Activated CD8-positive, alpha-beta memory T cell treated with anti-CD3 and anti-CD28 coated beads, Interleukin-2, amount 50 U/mL, for 48 hours (primary cell): ENCODE data around the gene DPP6.

Experiments used
- DNase-seq: peaks from one replicate; pipeline ENCODE4 v3.0.0-alpha.2; 2020

DPP6 gene

DNA sequence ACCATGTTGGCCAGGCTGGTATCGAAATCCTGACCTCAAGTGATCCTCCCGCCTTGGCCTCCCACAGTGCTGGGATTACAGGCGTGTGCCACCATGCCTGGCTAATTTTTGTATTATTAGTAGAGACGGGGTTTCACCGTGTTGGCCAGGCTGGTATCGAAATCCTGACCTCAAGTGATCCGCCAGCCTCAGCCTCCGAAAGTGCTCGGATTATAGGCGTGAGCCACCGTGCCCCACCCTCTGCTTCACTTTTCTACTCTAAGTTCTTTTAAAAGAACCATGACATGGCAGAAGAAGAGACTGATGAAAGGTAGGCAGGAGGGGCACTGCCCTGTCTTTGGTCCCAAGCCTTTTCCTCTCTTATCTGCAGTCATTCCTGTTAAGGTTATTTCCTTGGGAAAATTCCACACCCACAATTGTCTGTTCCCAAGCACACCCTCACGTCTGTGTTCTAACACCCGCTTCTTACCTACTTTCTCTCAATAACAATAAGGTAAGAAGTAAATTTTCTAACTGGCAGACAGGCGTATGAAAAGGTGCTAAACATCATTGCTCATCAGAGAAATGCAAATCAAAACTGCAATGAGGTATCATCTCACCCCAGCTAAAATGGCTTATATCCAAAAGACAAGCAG, 291.7 kb downstream of the DPP6 start:
- no peak for DNase-seq

DNA sequence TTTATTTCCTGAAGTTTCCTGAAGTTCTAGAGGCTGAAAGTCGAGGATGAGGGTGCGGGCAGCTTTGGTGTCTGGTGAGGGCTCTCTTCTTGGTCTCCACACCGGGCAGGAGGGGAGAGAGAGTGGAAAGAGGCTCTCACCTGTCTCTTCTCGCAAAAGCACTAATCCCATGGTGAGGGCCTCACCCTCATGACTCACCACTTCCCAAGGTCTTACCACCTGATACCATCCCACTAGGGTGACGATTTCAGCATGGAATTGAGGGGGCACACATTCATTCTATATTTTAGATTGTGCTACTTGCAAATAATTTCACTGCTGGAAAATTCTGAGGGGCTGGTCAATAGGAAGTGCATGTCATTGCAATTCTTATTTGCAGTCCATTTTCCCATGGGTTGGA, 292.9 kb downstream of the DPP6 start:
- DNase-seq, result no peak

DNA sequence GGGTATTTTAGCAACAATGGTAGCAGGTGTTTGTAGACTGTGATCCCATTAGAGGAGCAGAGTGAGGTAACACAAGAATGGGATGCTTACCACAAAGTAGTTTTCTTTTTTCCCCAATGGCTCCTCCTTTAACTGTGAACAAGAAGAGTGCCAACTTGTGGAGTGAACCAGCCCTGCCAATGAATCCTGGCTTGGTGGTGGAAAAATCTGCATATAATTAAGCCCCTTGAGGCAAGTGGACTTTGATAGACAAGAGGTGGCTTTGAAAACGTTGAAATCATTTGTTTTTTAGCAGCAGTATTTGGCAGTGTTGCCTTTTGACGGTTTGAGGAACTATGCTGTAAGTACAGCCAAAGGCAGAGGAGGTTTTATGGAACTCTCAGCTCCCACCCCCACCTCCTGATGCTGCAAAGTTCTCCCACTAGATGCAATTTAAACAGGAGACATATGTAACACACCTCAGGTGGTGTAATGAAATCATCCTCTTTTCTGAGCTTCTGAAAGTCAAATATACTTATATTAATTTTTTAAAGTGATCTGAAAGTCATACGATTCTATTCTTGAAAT, 295.6 kb downstream of the DPP6 start:
- DNase-seq, result no peak

DNA sequence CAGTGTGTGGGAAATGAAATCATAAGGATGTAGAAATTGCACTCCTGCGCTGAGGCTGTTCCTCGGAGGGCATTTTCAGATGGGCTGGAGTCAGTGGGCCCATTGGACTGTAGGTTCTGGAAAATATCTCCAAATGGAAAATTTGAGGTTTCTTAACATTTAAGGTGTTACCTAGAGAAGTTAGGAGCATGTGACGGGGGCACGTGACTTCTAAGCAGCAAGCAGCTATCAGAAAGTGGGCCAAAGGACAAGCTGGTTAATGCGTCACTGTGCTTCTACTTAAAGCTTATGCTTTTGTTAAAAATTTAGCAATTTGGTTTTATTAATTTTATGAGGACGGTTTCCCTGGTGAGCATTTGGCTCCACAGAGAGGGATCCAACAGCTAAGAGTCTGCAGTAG, 298.7 kb downstream of the DPP6 start:
- no peak for DNase-seq

DNA sequence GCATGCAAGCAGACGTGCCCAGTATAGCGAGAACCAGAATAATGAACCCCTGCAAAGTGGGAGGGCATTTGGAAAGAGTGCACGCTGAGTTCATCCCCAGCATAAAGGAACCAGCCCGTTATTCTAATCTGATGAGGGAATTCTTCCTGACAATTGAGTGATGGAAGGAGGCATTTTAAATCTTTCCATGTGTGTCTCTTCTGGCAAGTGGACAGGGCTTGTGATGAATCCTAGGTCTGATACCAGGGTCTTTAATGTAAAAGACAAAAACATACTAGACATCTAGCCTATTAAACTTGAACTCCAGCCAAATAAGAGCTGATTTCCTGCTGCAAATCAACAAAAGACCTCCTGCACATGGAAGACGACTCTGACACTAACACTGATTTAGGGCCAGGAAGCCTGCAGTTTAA, 301.2 kb downstream of the DPP6 start:
- no peak for DNase-seq

DNA sequence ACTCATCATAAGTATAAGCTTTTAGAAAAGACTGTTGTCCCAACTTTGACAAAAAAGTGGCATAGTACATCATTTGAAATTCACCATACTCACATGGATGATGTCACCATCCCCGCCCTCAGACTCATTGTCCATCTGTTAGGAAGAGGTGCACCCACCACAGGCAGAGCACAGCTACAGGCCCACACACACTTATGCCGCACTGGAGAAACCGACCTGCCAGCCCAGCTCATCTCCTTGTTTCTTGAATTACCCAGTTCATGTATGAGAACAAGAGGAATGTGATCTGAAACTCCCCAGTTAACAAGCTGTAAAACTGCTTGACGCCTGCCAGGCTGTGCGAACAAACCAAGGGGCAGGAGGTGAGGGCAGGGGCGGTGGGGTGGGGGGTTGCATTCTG, 312.0 kb downstream of the DPP6 start:
- DNase-seq, result no peak

DNA sequence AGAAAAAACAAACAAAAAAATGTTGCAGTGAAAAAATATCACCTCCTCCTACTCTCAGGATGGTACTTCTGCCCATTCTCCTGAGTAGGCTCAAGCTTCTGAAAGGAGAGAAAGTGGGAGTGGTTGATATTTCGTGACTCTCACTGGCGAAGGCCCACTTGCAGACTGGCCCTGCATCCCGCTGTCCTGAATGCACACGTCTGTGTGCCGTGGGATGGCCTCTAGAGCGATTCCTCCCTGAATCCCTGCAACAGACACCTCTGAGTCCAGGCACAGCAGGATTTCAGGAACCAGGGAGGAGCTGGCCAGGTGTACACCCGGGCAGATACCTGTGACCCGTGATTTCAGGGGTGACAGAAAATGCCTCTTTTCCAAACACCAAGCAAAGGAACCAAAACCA, 319.2 kb downstream of the DPP6 start:
- no peak for DNase-seq

DNA sequence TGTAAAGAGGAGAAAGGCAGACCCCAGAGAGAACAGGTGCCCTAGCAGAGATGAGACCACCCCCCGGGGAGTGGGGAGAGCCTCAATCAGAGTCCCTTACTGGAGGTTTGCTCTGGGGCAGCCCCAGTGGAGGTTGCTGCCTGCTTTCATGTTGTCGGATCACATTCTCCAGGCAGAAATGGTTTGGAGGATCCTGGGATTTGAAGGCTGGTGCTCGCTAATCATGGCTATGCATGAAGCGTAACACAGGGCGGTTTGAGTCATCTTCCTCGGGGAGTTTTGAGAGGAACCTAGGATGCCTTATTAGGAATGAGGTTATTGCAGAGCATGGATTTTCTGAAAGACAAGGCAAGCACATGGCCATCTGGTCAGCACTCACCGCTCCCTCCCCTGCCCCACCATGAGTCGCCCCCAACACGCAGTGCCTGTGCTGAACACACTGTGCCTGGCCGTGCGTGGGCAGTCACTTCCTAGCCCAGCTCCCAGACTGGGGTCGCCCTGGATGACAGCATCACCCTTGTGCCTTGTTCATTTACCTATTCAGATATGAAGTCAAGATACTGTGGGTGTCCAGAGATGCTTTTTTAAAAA, 319.9 kb downstream of the DPP6 start:
- no peak for DNase-seq

DNA sequence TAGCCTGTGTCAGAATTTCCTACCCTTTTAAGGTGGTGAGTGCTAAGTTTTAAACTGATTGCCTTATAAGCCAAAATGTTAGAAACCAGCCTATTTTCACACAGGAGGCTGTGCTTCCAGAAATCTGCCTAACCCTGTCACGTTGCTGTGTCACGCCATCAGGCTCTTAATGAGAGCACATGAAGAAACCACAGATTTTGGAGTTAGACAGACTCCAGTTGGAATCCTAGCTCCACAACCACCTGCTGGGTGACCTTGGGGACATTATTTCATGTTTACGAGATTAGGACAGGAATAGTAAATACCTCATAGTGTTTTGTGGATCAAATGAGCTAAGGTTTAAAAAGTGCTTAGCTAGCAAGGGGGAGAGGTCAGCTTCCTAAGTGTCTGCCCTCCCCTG, 321.8 kb downstream of the DPP6 start:
- no peak for DNase-seq

DNA sequence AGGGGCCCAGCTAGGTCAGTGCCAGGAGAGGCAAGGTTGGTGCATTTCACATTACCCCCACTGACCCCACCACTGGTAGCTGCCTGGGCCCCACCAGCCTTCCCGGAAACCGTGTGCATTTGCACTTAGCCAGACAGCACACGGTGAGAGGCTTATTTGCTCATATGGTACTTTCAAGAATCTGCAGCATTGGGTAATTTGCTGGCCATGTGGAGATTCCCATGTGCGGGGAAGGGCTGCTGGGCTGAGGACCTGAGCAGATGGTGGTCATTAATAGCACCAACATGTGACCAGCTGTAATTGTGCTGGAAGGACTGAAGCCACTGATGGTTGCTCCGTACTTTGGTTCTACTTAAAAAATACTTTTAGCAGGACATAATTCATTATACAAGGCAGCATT, 323.8 kb downstream of the DPP6 start:
- DNase-seq, result no peak

DNA sequence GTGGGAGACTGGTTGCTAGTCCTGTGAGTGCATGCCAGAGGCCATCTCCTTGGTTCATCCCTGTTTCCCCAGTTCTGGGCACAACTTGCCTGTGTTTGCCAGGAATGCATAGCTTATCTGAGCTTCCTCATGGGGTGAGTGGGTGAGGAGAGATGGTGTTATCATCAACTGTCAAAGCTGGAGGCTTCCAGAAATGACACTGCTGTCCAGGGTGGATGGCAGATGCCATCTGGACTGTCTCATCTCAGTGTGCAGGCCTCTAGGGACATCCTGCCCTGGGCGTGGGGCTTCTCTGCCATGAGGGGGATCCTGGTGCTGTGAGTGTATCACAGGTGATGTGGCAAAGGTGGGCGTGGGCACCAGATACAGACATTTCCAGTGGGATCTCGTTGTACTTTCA, 328.6 kb downstream of the DPP6 start:
- DNase-seq, result no peak

DNA sequence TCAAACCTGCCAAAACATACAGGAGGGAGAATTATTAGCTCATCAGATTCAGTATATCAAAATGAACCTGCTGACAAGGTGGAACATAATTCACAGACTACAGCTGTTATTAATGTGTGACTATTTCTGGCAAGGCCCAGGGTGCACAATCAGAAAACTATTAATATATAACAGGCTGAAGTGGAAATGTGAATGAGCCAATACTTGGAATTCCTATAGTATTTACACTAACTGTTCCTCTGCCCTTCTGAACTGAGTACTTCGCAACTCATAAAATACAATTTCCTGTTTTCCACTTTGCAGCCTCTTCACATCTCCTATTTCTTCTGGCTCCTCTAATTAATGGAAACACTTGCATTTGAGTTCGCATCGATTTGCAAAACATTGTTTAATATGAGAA, 330.8 kb downstream of the DPP6 start:
- DNase-seq, result no peak

DNA sequence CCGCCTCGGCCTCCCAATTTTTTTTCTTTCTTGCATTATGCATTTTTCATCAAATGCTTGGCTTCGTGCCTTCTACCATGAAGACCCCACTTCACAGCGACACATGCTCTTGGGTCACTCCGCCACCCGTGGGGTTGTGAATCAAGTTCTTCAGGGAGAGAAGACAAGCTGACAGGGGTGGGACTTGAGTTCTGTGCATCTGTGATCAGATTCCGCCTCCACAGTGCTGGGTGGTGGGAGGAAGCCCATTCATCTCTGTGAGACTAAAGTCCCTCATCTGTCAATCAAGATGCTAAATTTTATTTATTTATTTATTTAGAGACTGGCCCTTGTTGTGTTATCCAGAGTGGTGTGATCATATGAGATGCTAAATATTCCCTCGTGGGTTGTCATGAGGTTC, 333.0 kb downstream of the DPP6 start:
- no peak for DNase-seq

DNA sequence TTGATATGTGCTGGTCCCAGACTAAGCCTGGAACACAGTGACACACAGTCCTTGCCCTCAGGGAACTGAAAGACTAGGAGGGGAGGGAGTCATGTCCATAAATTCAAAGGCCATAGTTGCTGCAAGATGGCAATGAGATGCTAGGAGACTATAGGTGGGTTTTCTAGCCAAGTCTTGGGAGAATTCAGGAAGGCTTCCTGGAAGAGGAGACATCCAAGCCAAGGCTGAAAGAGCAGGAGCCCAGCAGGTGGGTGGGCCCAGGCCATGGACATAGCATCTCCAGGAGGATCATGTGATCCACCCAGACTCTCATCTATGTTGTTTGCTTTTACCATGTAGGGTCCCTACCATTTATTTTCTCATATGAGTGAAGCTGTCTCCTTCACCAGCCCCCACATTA, 335.1 kb downstream of the DPP6 start:
- no peak for DNase-seq

DNA sequence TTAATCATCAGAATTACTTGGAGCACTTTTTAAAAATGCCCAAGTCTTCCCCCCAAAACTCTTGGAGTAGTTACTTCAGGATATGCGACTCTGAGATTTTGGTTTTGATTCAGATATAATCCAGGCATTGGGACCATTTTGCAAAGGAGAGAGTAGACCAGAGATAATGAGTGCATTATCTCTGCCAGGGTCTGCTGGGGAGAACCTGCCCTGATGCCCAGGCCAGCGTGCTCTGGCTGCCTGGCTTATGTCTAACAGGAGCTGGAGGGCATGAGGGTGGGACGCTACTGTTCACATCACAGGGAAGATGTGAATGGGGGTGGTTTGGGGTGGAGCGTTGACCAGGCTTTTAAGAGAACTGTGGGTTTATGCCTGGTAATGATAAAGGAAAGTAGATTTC, 336.2 kb downstream of the DPP6 start:
- DNase-seq, result no peak

DNA sequence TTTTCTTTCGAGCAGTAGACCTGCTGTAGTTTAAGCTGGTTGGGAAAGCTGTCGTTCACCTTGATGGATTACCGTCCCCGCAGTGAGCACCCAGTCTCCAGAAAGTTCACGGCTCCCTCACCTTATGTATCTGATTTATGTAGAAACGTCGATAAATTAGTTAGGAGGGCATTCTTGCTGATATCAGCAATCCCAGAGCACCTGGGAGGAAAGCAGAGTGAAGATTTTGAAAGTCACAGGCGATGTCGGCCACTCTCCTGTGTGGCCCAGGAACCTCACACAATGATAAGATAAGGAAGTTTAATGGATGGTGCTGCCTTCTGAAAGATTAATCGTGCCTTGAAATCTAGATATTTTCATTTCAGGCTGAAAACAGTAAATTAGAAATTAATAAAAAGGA, 336.8 kb downstream of the DPP6 start:
- no peak for DNase-seq

DNA sequence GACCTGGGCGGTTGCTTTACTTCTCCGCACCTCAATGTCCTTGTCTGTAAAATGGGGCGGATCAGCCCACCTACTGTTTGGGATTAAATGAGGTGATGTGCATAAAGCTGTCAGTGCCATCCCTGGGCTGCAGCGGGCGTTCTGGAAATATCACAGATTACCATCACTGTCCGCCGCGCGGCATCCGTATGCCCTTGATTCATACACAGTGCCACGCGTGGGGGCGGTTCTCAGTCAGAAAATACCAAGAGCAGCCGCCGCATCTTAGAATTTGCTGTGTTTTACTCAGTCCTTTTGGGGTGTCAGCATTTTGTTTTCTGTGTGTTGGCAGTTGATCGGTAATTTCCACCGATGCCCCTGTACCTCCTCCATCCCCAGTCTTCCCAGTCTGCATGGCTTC, 338.8 kb downstream of the DPP6 start:
- DNase-seq, result no peak

DNA sequence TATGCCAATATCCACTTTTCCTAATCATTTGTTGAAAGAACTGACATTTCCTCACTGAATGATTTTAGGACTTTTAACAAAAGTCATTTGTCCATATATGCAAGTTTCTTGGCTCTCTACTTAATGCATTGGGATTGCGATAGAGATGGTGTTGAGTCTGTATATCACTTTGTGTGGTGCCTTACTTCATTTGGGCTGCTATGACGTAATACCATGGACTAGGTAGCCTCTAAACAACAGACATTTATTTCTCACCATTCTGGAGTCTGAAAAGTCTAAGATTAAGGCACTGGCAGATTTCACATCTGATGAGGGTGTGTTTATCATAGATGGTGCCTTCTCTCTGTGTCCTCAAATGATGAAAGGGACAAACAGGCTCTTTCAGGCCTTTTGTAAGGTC, 342.6 kb downstream of the DPP6 start:
- DNase-seq, result no peak

DNA sequence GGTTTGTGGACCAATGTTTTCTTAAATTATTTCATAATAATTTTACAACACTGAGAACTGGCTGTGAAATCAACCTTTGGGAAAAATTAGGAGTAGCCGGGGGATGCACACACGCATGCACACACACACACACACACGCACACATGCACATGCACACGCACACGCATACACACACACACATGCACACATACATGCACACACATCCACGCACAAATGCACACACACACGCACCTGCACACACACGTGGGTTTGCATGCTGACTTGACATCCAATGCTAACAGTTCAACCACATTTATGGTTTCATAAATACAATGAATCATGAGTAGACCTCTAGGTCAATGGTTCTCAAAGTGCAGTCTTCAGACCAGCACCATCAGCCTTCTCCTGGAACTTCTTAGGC, 354.1 kb downstream of the DPP6 start:
- no peak for DNase-seq

DNA sequence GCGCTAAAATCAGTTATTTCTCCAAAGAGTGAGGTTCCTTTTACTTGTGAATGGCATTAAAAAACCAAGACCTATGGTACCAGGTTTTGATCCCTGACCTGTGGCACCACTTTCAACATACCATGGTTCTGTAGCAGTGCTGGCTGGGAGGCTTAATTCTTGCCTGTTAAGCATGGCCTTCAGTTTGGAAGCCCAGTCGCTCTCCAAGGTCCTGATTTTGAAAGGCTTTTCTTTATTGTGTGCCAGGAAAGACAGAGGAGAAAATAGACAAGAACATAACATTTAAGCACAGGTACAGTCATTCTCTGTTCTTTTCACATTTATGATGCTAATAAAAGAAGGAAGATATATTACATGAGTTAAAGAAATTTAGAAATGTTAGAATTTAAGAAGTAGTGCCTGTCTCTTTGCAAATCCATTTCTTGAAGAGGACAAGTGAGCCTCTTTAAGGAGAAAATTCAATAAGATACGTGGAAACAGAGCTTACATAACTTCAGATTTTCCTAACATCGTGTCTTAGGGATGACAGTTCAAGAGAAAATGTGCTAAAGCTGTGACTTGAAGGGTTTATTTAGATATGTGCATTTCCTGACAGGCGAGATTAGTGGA, 357.6 kb downstream of the DPP6 start:
- DNase-seq, result no peak

DNA sequence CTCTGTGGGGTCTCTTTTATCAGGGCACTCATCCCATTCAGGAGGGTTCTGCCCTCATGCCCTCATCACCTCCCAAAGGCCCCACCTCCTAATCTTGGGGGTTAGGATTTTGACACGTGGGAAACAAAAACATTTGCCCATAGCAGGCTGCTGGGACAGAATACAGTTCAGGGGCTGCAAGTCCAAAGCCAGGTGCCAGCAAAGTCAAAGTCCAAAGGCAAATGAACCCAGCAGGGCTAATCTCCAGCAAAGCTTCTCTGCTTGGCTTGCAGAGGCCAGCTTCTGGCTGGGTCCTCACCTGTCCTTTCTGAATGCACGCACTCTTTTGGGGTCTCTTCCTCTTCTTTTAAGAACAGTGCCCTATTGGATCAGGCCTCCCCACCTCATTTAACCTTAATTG, 359.9 kb downstream of the DPP6 start:
- no peak for DNase-seq

DNA sequence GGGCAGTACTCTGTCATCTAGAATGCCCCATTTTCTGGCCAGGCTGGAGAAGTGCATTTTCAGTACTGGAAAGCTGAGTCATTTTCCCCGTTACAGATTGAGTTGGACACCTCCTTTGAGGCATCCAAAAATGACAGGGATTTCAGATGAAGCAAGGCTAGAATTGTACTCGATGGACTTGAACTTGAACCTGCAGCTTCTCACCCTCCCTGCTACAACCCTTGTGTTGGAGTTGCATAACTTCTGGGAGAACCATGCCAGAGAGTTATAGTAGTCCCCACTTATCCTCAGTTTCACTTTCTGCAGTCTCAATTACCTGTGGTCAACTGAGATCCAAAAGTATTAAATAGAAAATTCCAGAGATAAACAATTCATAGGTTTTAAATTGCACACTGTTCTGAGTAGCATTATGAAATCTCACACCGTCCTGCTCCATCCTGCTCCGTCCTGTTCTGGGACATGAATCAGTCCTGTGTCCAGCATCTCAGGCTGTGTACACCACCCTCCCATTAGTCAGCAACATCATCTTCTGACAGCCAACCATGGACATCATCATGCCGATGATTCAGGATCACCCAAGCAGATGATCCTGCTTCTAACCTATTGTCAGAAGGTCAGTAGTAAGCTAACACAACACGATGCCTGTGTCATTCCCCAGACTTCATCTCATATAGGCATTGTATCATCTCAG, 363.7 kb downstream of the DPP6 start:
- DNase-seq, result no peak

DNA sequence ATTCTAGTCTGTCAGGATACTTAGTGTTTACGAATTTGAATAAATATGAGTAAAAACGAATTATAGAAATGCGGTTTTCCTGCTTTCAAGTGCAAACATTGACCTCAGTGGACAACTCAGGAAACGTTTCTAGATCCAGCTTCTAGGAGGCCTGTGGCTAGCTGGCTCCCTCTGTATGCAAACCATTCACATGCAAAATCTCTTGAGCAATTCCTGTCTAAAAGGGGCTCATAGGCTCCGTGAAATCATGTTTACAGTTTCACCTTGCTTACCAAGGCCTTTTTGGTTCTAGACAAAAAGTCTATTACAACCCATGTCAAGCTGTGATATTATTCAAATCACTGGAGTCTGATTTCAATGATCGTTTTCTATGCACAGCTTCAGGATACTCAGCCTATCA, 364.5 kb downstream of the DPP6 start:
- DNase-seq, result no peak

DNA sequence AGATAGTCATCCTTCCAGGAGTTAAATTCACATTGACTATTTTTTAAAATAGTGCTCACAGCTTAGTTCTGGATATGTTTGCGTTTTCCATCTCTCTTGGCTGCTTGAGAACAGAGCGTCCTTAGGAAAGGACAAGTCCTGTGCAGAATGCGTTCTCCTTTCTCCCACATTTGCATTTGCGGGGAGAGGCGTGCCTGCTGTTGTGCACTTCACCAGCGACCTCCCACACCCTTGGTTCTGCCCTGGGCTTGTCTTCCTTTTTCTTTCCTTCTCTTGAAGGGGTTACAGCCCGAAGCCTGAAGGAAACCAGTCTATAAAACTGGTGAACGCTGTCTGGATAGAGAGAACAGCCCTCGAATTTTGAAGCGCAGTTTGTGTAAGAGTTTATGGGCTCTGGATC, 367.1 kb downstream of the DPP6 start:
- DNase-seq, result no peak
